HG02938 (cell line): Measurements from ENCODE around the gene BYSL.

Source experiments
- ATAC-seq: cut with Tn5 transposase; IDR thresholded peaks from one replicate; pipeline ENCODE4 v1.9.1; 2021; ENCODE audit warnings: mild to moderate bottlenecking, moderate library complexity; ENCODE audit not compliant: unreplicated experiment

Gene BYSL

GRCh38 chr6:41914869-41915530 lies 6.3 kb upstream of the BYSL start:
- no peak for ATAC-seq

GRCh38 chr6:41917528-41917927 lies 3.8 kb upstream of the BYSL start:
- ATAC-seq: no peak

- ATAC-seq: no peak
Observed at GRCh38 chr6:41921712-41921998, 356 bp downstream of the BYSL start.

GRCh38 chr6:41922154-41922553 lies 855 bp downstream of the BYSL start:
- no peak for ATAC-seq

- ATAC-seq: no peak
Observed at GRCh38 chr6:41927253-41927652, 6.0 kb downstream of the BYSL start.

GRCh38 chr6:41929924-41930323 lies 8.6 kb downstream of the BYSL start:
- no peak for ATAC-seq

GRCh38 chr6:41931792-41932191 lies 10.5 kb downstream of the BYSL start:
- no peak for ATAC-seq

GRCh38 chr6:41932378-41932777 lies 11.1 kb downstream of the BYSL start:
- ATAC-seq: no peak

GRCh38 chr6:41934278-41935192 lies 13.2 kb downstream of the BYSL start:
- no peak for ATAC-seq

GRCh38 chr6:41935193-41935574 lies 13.9 kb downstream of the BYSL start:
- no peak for ATAC-seq

GRCh38 chr6:41935685-41936072 lies 14.4 kb downstream of the BYSL start:
- ATAC-seq: no peak

GRCh38 chr6:41936073-41936837 lies 15.0 kb downstream of the BYSL start:
- ATAC-seq: peak; percentile 45

GRCh38 chr6:41937472-41937860 lies 16.2 kb downstream of the BYSL start:
- ATAC-seq: no peak

- no peak for ATAC-seq
Observed at GRCh38 chr6:41937861-41938574, 16.7 kb downstream of the BYSL start.

GRCh38 chr6:41938590-41939175 lies 17.4 kb downstream of the BYSL start:
- no peak for ATAC-seq

GRCh38 chr6:41939176-41939847 lies 18.0 kb downstream of the BYSL start:
- ATAC-seq: no peak

- ATAC-seq: no peak
Observed at GRCh38 chr6:41939848-41940758, 18.8 kb downstream of the BYSL start.

GRCh38 chr6:41940759-41941279 lies 19.5 kb downstream of the BYSL start:
- no peak for ATAC-seq
